ENCODE data around the gene SOST. TPM values are rescaled to one million over a fixed set of nuclear protein-coding genes. Genes with fewer than 3 reads are reported as not detected.

SOST gene
- total RNA-seq, 1 donor from 2014 or later = not detected

GRCh38 chr17:43728081-43728480, 30.5 kb downstream of the SOST start:
- H3K4me1 Mint-ChIP-seq (ENCODE audit: low read depth, unreplicated experiment) = peaks cover 1% of the 10 kb centered on the region
- DNase-seq = no peak

GRCh38 chr17:43723697-43724359, 34.8 kb downstream of the SOST start:
- H3K27ac Mint-ChIP-seq (ENCODE audit: unreplicated experiment) = no peak overlapping the region
- peaks cover 2% of the 10 kb centered on the region for H3K9me3 Mint-ChIP-seq (ENCODE audit: unreplicated experiment)
- no peak overlapping the region for H3K4me3 Mint-ChIP-seq (ENCODE audit: unreplicated experiment)
- peaks cover 4% of the 10 kb centered on the region for H3K27me3 Mint-ChIP-seq (ENCODE audit: unreplicated experiment)
- no peak for TF ChIP-seq CTCF (IDR thresholded peaks at IDR 0.05; ENCODE audit: partially characterized antibody, unreplicated experiment)
- DNase-seq = no peak
- peaks cover 7% of the 10 kb centered on the region for H3K4me1 Mint-ChIP-seq (ENCODE audit: low read depth, unreplicated experiment)
- no peaks in the 10 kb centered on the region for H3K36me3 Mint-ChIP-seq (ENCODE audit: unreplicated experiment)

More at GRCh38 chr17:43728081-43728480, 30.5 kb downstream of the SOST start:
- Mint-ChIP-seq H3K27me3 (ENCODE audit: unreplicated experiment) (peaks cover 2% of the 10 kb centered on the region), H3K4me3 (ENCODE audit: unreplicated experiment) (no peak overlapping the region), H3K9me3 (ENCODE audit: unreplicated experiment) (no peaks in the 10 kb centered on the region), H3K27ac (ENCODE audit: unreplicated experiment) (no peak overlapping the region), H3K36me3 (ENCODE audit: unreplicated experiment) (no peaks in the 10 kb centered on the region)
- no peak for TF ChIP-seq CTCF (IDR thresholded peaks at IDR 0.05; ENCODE audit: partially characterized antibody, unreplicated experiment)

GRCh38 chr17:43722870-43723665, 35.5 kb downstream of the SOST start:
- no peak for DNase-seq
- no peak for TF ChIP-seq CTCF (IDR thresholded peaks at IDR 0.05; ENCODE audit: partially characterized antibody, unreplicated experiment)
- Mint-ChIP-seq H3K27me3 (ENCODE audit: unreplicated experiment) (peaks cover 2% of the 10 kb centered on the region), H3K27ac (ENCODE audit: unreplicated experiment) (no peak overlapping the region), H3K9me3 (ENCODE audit: unreplicated experiment) (peaks cover 2% of the 10 kb centered on the region), H3K4me3 (ENCODE audit: unreplicated experiment) (no peak overlapping the region), H3K4me1 (ENCODE audit: low read depth, unreplicated experiment) (peaks cover 10% of the 10 kb centered on the region), H3K36me3 (ENCODE audit: unreplicated experiment) (no peaks in the 10 kb centered on the region)

- Mint-ChIP-seq H3K36me3 (ENCODE audit: unreplicated experiment) (no peaks in the 10 kb centered on the region), H3K4me1 (ENCODE audit: low read depth, unreplicated experiment) (peaks cover 10% of the 10 kb centered on the region), H3K4me3 (ENCODE audit: unreplicated experiment) (no peak overlapping the region), H3K9me3 (ENCODE audit: unreplicated experiment) (peaks cover 2% of the 10 kb centered on the region), H3K27me3 (ENCODE audit: unreplicated experiment) (peaks cover 2% of the 10 kb centered on the region), H3K27ac (ENCODE audit: unreplicated experiment) (no peak overlapping the region)
- DNase-seq = no peak
- no peak for TF ChIP-seq CTCF (IDR thresholded peaks at IDR 0.05; ENCODE audit: partially characterized antibody, unreplicated experiment)
These were observed 36.3 kb downstream of the SOST start for GRCh38 chr17:43722269-43722619.

Measured in glutamatergic neuron (in vitro differentiated cells).